ENCODE results near the gene CCL25. TPM values are rescaled to one million over a fixed set of nuclear protein-coding genes. Genes with fewer than 3 reads are reported as not detected.

Gene CCL25
- total and polyA plus RNA-seq, 2 of the 13 experiments (the other 11 are each of a cell fraction or from before 2014, with no cell fraction given) = not detected

DNA sequence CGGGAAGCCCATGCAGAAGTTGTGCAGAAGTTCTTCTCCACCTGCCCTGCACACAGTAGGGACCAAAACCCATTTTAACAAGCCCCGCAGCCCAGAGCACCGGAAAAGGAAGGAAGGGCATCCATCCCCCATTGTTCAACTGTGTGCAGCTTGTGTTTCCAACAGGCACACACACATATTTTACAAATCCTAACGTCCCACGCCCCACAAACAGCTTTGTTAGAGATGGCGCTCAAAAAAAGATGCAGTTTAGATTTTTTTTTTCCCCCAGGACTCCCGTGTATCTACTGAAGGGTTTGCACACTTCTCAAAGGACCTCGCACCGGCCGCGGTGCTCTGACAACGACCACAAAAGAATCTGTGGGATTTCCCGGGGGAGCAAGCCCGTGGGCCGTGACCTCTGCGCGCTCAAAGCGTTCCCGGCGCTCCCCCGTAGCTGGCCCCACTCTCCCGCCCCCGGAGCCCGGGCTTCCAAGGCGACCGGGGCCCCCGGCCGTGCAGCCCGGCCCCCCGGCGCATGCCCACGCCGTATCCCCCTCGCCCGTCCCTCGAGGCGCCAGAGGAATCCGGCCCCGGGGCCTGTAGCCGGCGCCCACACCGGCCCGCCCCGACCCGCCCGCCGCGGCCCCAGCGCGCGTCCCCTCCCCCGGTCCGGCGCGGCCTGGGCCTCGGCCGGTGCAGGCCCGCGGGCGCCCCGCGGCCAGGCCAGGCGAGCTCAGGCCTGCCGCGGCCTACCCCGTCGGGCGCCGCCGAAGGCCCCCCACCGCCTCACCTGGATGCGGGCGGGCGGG lies 47.6 kb upstream of the CCL25 start (continued):
- TF ChIP-seq, protein P1, sequence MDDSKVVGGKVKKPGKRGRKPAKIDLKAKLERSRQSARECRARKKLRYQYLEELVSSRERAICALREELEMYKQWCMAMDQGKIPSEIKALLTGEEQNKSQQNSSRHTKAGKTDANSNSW (CRISPR knock-in tag; IDR thresholded peaks at IDR 0.05; ENCODE audit: borderline replicate concordance) = no peak
- no peak for TF ChIP-seq SPEN (CRISPR knock-in tag; IDR thresholded peaks at IDR 0.05; ENCODE audit: low read depth)
- TF ChIP-seq HCFC1 (IDR thresholded peaks at IDR 0.05; ENCODE audit: low read depth, low read length) = no peak
- no peak for TF ChIP-seq HMGA1 (CRISPR knock-in tag; conservative IDR thresholded peaks at IDR 0.05)
- TF ChIP-seq RCOR2 (CRISPR knock-in tag; IDR thresholded peaks at IDR 0.05) = no peak
- TF ChIP-seq FOXC1 (CRISPR knock-in tag; IDR thresholded peaks at IDR 0.05; ENCODE audit: borderline replicate concordance) = 0 out of 2 replicates have a peak, but pooled peaks have one; percentile 40
- TF ChIP-seq CEBPB (IDR thresholded peaks at IDR 0.05; ENCODE audit: borderline replicate concordance, low read depth, low read length) = no peak
- no peak for TF ChIP-seq ZNF781 (CRISPR knock-in tag; IDR thresholded peaks at IDR 0.05; ENCODE audit: borderline replicate concordance, not compliant biosample characterization)
- TF ChIP-seq MEIS1 (CRISPR knock-in tag; IDR thresholded peaks at IDR 0.05; ENCODE audit: borderline replicate concordance) = no peak
- no peak for TF ChIP-seq ZNF782 (CRISPR knock-in tag; IDR thresholded peaks at IDR 0.05; ENCODE audit: borderline replicate concordance)
- no peak for TF ChIP-seq NBN (conservative IDR thresholded peaks at IDR 0.05)
- TF ChIP-seq MXD4 (CRISPR knock-in tag; IDR thresholded peaks at IDR 0.05) = no peak
- TF ChIP-seq IRX3 (CRISPR knock-in tag; IDR thresholded peaks at IDR 0.05; ENCODE audit: borderline replicate concordance, low read depth) = no peak
- TF ChIP-seq, protein P2, sequence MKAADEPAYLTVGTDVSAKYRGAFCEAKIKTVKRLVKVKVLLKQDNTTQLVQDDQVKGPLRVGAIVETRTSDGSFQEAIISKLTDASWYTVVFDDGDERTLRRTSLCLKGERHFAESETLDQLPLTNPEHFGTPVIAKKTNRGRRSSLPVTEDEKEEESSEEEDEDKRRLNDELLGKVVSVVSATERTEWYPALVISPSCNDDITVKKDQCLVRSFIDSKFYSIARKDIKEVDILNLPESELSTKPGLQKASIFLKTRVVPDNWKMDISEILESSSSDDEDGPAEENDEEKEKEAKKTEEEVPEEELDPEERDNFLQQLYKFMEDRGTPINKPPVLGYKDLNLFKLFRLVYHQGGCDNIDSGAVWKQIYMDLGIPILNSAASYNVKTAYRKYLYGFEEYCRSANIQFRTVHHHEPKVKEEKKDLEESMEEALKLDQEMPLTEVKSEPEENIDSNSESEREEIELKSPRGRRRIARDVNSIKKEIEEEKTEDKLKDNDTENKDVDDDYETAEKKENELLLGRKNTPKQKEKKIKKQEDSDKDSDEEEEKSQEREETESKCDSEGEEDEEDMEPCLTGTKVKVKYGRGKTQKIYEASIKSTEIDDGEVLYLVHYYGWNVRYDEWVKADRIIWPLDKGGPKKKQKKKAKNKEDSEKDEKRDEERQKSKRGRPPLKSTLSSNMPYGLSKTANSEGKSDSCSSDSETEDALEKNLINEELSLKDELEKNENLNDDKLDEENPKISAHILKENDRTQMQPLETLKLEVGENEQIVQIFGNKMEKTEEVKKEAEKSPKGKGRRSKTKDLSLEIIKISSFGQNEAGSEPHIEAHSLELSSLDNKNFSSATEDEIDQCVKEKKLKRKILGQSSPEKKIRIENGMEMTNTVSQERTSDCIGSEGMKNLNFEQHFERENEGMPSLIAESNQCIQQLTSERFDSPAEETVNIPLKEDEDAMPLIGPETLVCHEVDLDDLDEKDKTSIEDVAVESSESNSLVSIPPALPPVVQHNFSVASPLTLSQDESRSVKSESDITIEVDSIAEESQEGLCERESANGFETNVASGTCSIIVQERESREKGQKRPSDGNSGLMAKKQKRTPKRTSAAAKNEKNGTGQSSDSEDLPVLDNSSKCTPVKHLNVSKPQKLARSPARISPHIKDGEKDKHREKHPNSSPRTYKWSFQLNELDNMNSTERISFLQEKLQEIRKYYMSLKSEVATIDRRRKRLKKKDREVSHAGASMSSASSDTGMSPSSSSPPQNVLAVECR (CRISPR knock-in tag; IDR thresholded peaks at IDR 0.05; ENCODE audit: borderline replicate concordance) = 0 out of 2 replicates have a peak, but pooled peaks have one; percentile 39
- TF ChIP-seq, protein P3, sequence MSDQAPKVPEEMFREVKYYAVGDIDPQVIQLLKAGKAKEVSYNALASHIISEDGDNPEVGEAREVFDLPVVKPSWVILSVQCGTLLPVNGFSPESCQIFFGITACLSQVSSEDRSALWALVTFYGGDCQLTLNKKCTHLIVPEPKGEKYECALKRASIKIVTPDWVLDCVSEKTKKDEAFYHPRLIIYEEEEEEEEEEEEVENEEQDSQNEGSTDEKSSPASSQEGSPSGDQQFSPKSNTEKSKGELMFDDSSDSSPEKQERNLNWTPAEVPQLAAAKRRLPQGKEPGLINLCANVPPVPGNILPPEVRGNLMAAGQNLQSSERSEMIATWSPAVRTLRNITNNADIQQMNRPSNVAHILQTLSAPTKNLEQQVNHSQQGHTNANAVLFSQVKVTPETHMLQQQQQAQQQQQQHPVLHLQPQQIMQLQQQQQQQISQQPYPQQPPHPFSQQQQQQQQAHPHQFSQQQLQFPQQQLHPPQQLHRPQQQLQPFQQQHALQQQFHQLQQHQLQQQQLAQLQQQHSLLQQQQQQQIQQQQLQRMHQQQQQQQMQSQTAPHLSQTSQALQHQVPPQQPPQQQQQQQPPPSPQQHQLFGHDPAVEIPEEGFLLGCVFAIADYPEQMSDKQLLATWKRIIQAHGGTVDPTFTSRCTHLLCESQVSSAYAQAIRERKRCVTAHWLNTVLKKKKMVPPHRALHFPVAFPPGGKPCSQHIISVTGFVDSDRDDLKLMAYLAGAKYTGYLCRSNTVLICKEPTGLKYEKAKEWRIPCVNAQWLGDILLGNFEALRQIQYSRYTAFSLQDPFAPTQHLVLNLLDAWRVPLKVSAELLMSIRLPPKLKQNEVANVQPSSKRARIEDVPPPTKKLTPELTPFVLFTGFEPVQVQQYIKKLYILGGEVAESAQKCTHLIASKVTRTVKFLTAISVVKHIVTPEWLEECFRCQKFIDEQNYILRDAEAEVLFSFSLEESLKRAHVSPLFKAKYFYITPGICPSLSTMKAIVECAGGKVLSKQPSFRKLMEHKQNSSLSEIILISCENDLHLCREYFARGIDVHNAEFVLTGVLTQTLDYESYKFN (CRISPR knock-in tag; conservative IDR thresholded peaks at IDR 0.05) = 0 out of 2 replicates have a peak, but pooled peaks have one; percentile 11
- 0 out of 2 replicates have a peak, but pooled peaks have one; percentile 24 for TF ChIP-seq ZNF501 (CRISPR knock-in tag; IDR thresholded peaks at IDR 0.05)
- 0 out of 2 replicates have a peak, but pooled peaks have one; percentile 21 for TF ChIP-seq KDM5A (IDR thresholded peaks at IDR 0.05; ENCODE audit: borderline replicate concordance, low read length)
- TF ChIP-seq ZNF747 (CRISPR knock-in tag; IDR thresholded peaks at IDR 0.05; ENCODE audit: borderline replicate concordance) = 0 out of 2 replicates have a peak, but pooled peaks have one; percentile 44
- no peak for TF ChIP-seq ZNF670 (CRISPR knock-in tag; IDR thresholded peaks at IDR 0.05; ENCODE audit: borderline replicate concordance)
- peak; percentile 12; the same call in 1 of the 2 replicates for TF ChIP-seq KAT7 (CRISPR knock-in tag; IDR thresholded peaks at IDR 0.05; ENCODE audit: borderline replicate concordance)
- TF ChIP-seq ZNF777 (CRISPR knock-in tag; IDR thresholded peaks at IDR 0.05) = 0 out of 2 replicates have a peak, but pooled peaks have one; percentile 2

All from HepG2 (cell line).